Colonic mucosa (tissue), 4 donors: ENCODE data around the gene LOXL3. TPM values are rescaled to one million over a fixed set of nuclear protein-coding genes. Genes with fewer than 3 reads are reported as not detected.
A peak's percentile ranks its signal among the peaks of the same experiment; 100 is the strongest.

Source experiments
- DNase-seq: peaks from one replicate; pipeline ENCODE4 v3.0.0-alpha.2; 2020
- H3K27ac ChIP-seq: fragments of 200-600 bp; one replicate; pipeline ENCODE4 v1.8.0; 2021
- H3K27me3 ChIP-seq: fragments of 200-600 bp; one replicate; pipeline ENCODE4 v1.8.0; 2021
- H3K36me3 ChIP-seq: fragments of 200-600 bp; one replicate; pipeline ENCODE4 v1.8.0; 2021
- H3K4me1 ChIP-seq: fragments of 200-600 bp; one replicate; pipeline ENCODE4 v1.8.0; 2021; ENCODE audit warnings: mild to moderate bottlenecking
- H3K4me3 ChIP-seq: fragments of 200-600 bp; one replicate; pipeline ENCODE4 v1.8.0; 2021
- H3K9ac ChIP-seq, 2 donors: one replicate each; pipeline ENCODE4 v1.7.0; 2013; ENCODE audit warnings: control low read depth in 2 of 2, low read depth in 2 of 2, low read length in 2 of 2
- H3K9me3 ChIP-seq: fragments of 200-600 bp; one replicate; pipeline ENCODE4 v1.8.0; 2021
- CTCF ChIP-seq: fragments of 200-600 bp; IDR thresholded peaks from one replicate; pipeline ENCODE4 v1.8.0; 2022; ENCODE audit warnings: antibody characterized with exemption, mild to moderate bottlenecking
- intact Hi-C: fragments of 100-400 bp; cut with DNase I; formaldehyde crosslinking; loops from one replicate; pipeline ENCODE4 v1.14.1; 2022
- total RNA-seq, 2 donors: library from RNA; stranded (reverse); fragmentation: NEBNext Ultra II Directional in 1 of 2; extraction: Animal tissue kit (Norgen Biotek cat#: 25700) in 1 of 2; gene quantifications; one replicate each; pipeline ENCODE4 v1.2.1, GENCODE V29; 2021
- donor health status: healthy.
- donor health status: DM: no; HTN: no; CAD: no.
- donor health status: DM: no; HTN: no; CAD: no.

The LOXL3 gene
- total RNA-seq, 2 donors from 2014 or later = 2.9 to 4.7 TPM

DNA sequence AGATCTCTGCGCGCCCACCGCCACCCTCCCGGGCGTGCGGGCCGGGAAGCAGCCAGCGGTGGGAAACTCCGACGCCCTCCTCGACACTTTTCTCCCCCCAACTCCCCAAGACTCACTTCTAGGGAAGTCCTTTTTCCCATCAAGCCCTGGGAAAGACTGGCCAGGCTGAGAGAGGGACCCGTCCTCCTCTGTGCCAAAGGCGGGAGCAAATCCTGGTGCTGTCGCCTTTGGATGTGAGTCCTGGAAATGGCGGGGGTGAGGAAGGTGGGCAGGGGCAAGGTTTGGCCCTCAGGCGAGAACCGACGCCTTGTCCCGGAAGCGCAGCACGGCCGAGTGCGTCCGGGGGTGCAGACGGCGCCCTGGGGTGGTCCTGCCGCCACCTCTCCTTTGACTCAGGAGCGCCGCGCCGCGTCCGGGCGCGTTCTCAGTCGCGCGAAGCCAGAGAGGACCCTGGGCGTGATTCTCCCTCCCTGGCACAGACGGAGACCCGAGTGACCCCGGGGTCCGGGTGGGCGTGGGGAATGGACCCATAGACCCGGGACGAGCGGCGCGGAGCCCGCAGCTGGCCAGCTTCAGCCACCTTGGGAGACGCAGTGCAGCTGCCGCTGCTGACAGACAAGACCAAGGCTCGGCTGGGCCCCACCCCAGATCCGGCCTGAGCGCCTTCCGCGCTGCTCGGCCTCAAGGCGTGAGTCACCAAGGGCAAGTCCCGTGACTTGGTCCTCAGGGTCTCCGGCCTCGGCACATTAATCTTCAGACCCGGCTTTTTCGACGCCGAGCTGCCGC lies 50.8 kb downstream of the LOXL3 start:
- DNase-seq = peak; percentile 90
- Histone ChIP-seq H3K36me3 (peaks cover 3% of the 10 kb centered on the region), H3K9ac (peak overlapping the region; percentile 70 to 96), H3K27ac (peak overlapping the region; percentile 78), H3K9me3 (no peaks in the 10 kb centered on the region), H3K4me3 (peak overlapping the region; percentile 52), H3K4me1 (peaks cover 23% of the 10 kb centered on the region), H3K27me3 (peaks cover 17% of the 10 kb centered on the region)
- intact Hi-C loops = no loop called here
- TF ChIP-seq CTCF = no peak

GRCh38 chr2:74502147-74502719 lies 51.5 kb downstream of the LOXL3 start:
- Histone ChIP-seq H3K27me3 (peaks cover 17% of the 10 kb centered on the region), H3K4me1 (peaks cover 27% of the 10 kb centered on the region), H3K4me3 (peak overlapping the region; percentile 52), H3K9ac (peak overlapping the region; percentile 70 to 96), H3K27ac (peak overlapping the region; percentile 78), H3K36me3 (peaks cover 3% of the 10 kb centered on the region), H3K9me3 (no peaks in the 10 kb centered on the region)
- no peak for TF ChIP-seq CTCF
- DNase-seq = peak; percentile 81
- intact Hi-C loops = no loop called here

DNA sequence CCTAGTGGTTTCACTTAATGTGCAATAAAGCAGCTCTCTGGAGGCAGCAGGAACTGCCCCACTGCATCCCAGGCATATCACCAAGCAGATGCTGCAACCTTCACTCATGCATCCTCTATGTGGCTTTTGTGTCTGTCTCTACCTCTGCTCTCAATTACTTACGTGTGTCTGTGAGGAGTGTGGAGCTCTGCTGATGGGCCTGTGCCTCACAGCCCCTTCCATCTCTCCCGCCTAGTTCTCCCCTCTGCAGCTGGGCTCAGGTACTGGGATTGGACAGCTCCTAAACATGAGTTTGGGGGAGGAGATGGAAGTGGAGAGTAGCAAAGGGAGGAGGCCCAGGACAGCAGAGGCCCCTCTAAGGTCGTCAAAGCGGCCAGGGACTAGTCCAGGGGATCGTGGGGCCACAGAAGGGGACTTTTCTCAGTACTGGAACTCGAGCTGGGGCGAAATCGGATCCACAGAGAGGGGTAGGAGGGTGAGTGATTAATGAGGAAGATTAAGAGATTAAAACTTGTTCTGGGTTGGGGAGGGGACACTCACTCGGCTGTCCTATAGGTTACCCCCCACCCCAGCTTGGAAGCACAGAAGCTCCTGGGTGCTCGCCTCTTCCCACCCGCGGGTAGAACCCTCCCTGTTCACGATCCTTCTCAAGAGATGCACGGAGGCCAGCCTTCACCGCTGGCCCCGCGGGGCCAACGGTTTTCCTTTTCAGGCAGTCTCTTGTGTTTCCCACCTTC lies 52.2 kb downstream of the LOXL3 start:
- intact Hi-C loops = no loop called here
- Histone ChIP-seq H3K4me1 (peaks cover 24% of the 10 kb centered on the region), H3K9me3 (no peaks in the 10 kb centered on the region), H3K9ac (peak overlapping the region in 1 of 2 donors; percentile 96), H3K36me3 (peaks cover 3% of the 10 kb centered on the region), H3K27me3 (peaks cover 17% of the 10 kb centered on the region), H3K4me3 (no peak overlapping the region), H3K27ac (no peak overlapping the region)
- no peak for DNase-seq
- TF ChIP-seq CTCF = no peak

GRCh38 chr2:74500578-74500946 lies 53.2 kb downstream of the LOXL3 start:
- TF ChIP-seq CTCF = no peak
- Histone ChIP-seq H3K27ac (no peak overlapping the region), H3K9ac (no peak overlapping the region), H3K4me1 (peaks cover 15% of the 10 kb centered on the region), H3K36me3 (peaks cover 3% of the 10 kb centered on the region), H3K9me3 (no peaks in the 10 kb centered on the region), H3K4me3 (no peak overlapping the region), H3K27me3 (peaks cover 17% of the 10 kb centered on the region)
- no peak for DNase-seq
- intact Hi-C loops = no loop called here

DNA sequence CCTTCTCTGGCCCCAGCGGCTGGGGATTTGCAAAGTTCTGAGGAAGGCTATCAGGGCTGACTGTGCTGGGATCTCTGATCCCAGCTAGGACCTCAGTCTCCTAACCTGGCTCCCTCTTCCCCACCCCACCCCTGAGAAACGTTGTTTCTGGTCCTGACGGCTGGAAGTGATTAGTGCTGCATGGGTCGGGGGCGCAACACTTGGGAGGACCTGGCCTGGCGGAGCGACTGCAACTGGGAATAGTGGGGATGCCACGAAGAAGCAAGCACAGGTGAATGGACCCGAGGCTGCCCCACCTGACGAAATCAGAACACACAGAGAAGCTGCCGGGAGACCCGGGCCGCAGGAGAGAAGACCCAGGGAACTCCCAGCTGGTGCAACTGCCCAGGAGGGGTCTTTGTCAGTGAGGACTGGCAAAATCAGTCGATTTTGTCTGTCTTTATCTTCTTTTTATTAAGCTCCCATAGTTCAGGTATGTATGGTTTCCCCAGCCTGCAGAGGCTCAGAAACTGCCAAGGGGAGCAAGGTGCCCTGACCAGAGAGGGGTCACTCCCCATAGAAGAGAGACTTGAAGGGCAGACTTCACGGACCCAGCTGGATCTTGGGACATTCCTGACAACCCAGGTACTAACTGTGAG lies 53.7 kb downstream of the LOXL3 start:
- Histone ChIP-seq H3K9me3 (no peaks in the 10 kb centered on the region), H3K4me1 (peaks cover 15% of the 10 kb centered on the region), H3K27ac (no peak overlapping the region), H3K9ac (no peak overlapping the region), H3K27me3 (peaks cover 17% of the 10 kb centered on the region), H3K4me3 (no peak overlapping the region), H3K36me3 (peaks cover under 1% of the 10 kb centered on the region)
- DNase-seq = no peak
- intact Hi-C loops = no loop called here
- no peak for TF ChIP-seq CTCF
